ENCODE data around the gene COPS9.

Gene COPS9

GRCh38 chr2:240136013-240136670 lies at the start of gene COPS9:
COPS9 (minus strand) TSS chr2:240136305; CDS start chr2:240136284, 21 bp downstream.
- DNase-seq (ENCODE audit: low read depth, low spot score): peak; percentile 88

GRCh38 chr2:240184656-240185055 lies 48.6 kb upstream of the COPS9 start:
- no peak for DNase-seq (ENCODE audit: low read depth, low spot score)

- no peak for DNase-seq (ENCODE audit: low read depth, low spot score)
These were observed 47.9 kb upstream of the COPS9 start for GRCh38 chr2:240183875-240184590.

GRCh38 chr2:240183006-240183874 lies 47.1 kb upstream of the COPS9 start:
- no peak for DNase-seq (ENCODE audit: low read depth, low spot score)

GRCh38 chr2:240182476-240182875 lies 46.4 kb upstream of the COPS9 start:
- DNase-seq (ENCODE audit: low read depth, low spot score): no peak

- no peak for DNase-seq (ENCODE audit: low read depth, low spot score)
These were observed 45.9 kb upstream of the COPS9 start for GRCh38 chr2:240182001-240182400.

GRCh38 chr2:240179941-240180666 lies 44.0 kb upstream of the COPS9 start:
- DNase-seq (ENCODE audit: low read depth, low spot score): no peak

GRCh38 chr2:240179186-240179815 lies 43.2 kb upstream of the COPS9 start:
- DNase-seq (ENCODE audit: low read depth, low spot score): no peak

- no peak for DNase-seq (ENCODE audit: low read depth, low spot score)
These were observed 42.5 kb upstream of the COPS9 start for GRCh38 chr2:240178564-240178963.

GRCh38 chr2:240174496-240174895 lies 38.4 kb upstream of the COPS9 start:
- DNase-seq (ENCODE audit: low read depth, low spot score): no peak

- no peak for DNase-seq (ENCODE audit: low read depth, low spot score)
These were observed 36.2 kb upstream of the COPS9 start for GRCh38 chr2:240172071-240172895.

- DNase-seq (ENCODE audit: low read depth, low spot score): no peak
These were observed 34.8 kb upstream of the COPS9 start for GRCh38 chr2:240170883-240171282.

- DNase-seq (ENCODE audit: low read depth, low spot score): peak; percentile 44
These were observed 34.2 kb upstream of the COPS9 start for GRCh38 chr2:240170354-240170735.

GRCh38 chr2:240169486-240170353 lies 33.6 kb upstream of the COPS9 start:
- no peak for DNase-seq (ENCODE audit: low read depth, low spot score)

- no peak for DNase-seq (ENCODE audit: low read depth, low spot score)
These were observed 32.6 kb upstream of the COPS9 start for GRCh38 chr2:240168546-240169361.

- no peak for DNase-seq (ENCODE audit: low read depth, low spot score)
These were observed 31.9 kb upstream of the COPS9 start for GRCh38 chr2:240168041-240168440.

GRCh38 chr2:240167588-240167880 lies 31.4 kb upstream of the COPS9 start:
- DNase-seq (ENCODE audit: low read depth, low spot score): no peak

GRCh38 chr2:240166761-240167587 lies 30.9 kb upstream of the COPS9 start:
- DNase-seq (ENCODE audit: low read depth, low spot score): no peak
